Stimulated activated effector memory CD8-positive, alpha-beta T cell treated with anti-CD3 and anti-CD28 coated beads, Interleukin-12 subunit alpha, Interleukin-12 subunit beta, amount 100 ng/mL, for 72 hours (primary cell): ENCODE data around the gene HID1.

Source experiments
- ATAC-seq: fragments of 150-1000 bp; cut with Tn5 transposase; 2 replicates; pipeline ENCODE4 v1.10.0; 2021
- DNase-seq, 2 donors: peaks; one replicate each; pipeline ENCODE4 v3.0.0; 2021 to 2022; ENCODE audit warnings: low spot score in 2 of 2
- H3K27ac Mint-ChIP-seq: one replicate; pipeline ENCODE4 v1.8.0; 2022; ENCODE audit warnings: mild to moderate bottlenecking, mixed read lengths
- H3K36me3 Mint-ChIP-seq: one replicate; pipeline ENCODE4 v1.8.0; 2022; ENCODE audit warnings: mild to moderate bottlenecking, mixed read lengths
- H3K4me1 Mint-ChIP-seq: one replicate; pipeline ENCODE4 v1.8.0; 2022; ENCODE audit warnings: mixed read lengths
- H3K4me3 Mint-ChIP-seq: one replicate; pipeline ENCODE4 v1.8.0; 2022; ENCODE audit warnings: mild to moderate bottlenecking, mixed read lengths
- H3K9me3 Mint-ChIP-seq: one replicate; pipeline ENCODE4 v1.8.0; 2022; ENCODE audit warnings: mixed read lengths

The HID1 gene

GRCh38 chr17:74935585-74936469 lies 36.7 kb downstream of the HID1 start, which contains the start of gene OTOP3:
Gene OTOP3, plus strand, starts transcription at chr17:74935898. Its CDS starts 24 bp downstream, at chr17:74935922.
- ATAC-seq (no peak), DNase-seq (no peak)
- no peaks in the 10 kb centered on the region for H3K9me3 Mint-ChIP-seq
- H3K4me3 Mint-ChIP-seq = no peak within 1 kb of the TSS
- no peak within 1 kb of the TSS for H3K27ac Mint-ChIP-seq
- H3K36me3 Mint-ChIP-seq = no peaks in the 10 kb centered on the region
- peaks cover 5% of the 10 kb centered on the region for H3K4me1 Mint-ChIP-seq

DNA sequence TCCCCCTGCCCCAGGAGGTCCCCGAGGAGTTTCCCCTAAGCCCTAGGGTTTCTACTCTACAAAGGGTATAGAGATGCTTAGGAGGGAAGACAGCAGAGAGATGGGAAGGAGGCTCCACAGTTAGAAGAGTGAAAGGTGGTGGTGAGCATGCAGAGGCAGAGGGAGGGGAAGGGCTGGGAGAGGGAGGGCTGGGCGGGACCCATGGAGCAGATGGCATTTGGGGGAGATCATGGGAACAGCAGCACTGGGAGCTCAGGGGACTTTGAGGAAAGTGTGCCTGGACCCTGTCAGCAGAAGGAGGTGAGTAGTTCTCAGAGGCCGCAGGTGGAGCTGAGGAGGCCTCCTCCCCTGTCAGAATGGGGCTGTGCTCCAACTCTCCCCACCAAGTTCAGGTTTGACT lies 37.5 kb downstream of the HID1 start:
- H3K4me1 Mint-ChIP-seq = peaks cover 5% of the 10 kb centered on the region
- H3K4me3 Mint-ChIP-seq = no peak overlapping the region
- ATAC-seq (no peak), DNase-seq (no peak)
- no peaks in the 10 kb centered on the region for H3K36me3 Mint-ChIP-seq
- H3K9me3 Mint-ChIP-seq = no peaks in the 10 kb centered on the region
- H3K27ac Mint-ChIP-seq = no peak overlapping the region

DNA sequence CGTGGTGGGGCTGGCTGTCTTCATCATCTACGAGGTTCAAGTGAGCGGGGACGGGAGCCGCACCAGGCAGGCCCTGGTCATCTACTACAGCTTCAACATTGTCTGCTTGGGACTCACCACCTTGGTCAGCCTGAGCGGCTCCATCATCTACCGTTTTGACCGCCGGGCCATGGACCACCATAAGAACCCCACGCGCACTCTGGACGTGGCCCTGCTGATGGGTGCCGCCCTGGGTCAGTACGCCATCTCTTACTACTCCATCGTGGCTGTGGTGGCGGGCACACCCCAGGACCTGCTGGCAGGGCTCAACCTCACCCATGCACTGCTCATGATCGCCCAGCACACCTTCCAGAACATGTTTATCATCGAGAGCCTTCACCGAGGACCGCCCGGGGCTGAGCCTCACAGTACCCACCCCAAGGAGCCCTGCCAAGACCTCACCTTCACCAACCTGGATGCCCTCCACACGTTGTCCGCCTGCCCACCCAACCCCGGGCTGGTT lies 42.0 kb downstream of the HID1 start:
- Mint-ChIP-seq H3K27ac (no peak overlapping the region), H3K4me3 (no peak overlapping the region), H3K4me1 (peaks cover 5% of the 10 kb centered on the region), H3K9me3 (no peaks in the 10 kb centered on the region), H3K36me3 (no peaks in the 10 kb centered on the region)
- DNase-seq = no peak
- ATAC-seq = no peak

GRCh38 chr17:74928786-74929185 lies 43.8 kb downstream of the HID1 start:
- DNase-seq (no peak), ATAC-seq (no peak)
- H3K36me3 Mint-ChIP-seq = no peaks in the 10 kb centered on the region
- peaks cover 20% of the 10 kb centered on the region for H3K4me1 Mint-ChIP-seq
- no peak overlapping the region for H3K4me3 Mint-ChIP-seq
- no peak overlapping the region for H3K27ac Mint-ChIP-seq
- H3K9me3 Mint-ChIP-seq = no peaks in the 10 kb centered on the region

GRCh38 chr17:74925242-74925641 lies 47.3 kb downstream of the HID1 start:
- no peak overlapping the region for H3K4me3 Mint-ChIP-seq
- H3K4me1 Mint-ChIP-seq = peaks cover 21% of the 10 kb centered on the region
- H3K27ac Mint-ChIP-seq = no peak overlapping the region
- DNase-seq = no peak
- H3K9me3 Mint-ChIP-seq = no peaks in the 10 kb centered on the region
- ATAC-seq = no peak
- no peaks in the 10 kb centered on the region for H3K36me3 Mint-ChIP-seq

DNA sequence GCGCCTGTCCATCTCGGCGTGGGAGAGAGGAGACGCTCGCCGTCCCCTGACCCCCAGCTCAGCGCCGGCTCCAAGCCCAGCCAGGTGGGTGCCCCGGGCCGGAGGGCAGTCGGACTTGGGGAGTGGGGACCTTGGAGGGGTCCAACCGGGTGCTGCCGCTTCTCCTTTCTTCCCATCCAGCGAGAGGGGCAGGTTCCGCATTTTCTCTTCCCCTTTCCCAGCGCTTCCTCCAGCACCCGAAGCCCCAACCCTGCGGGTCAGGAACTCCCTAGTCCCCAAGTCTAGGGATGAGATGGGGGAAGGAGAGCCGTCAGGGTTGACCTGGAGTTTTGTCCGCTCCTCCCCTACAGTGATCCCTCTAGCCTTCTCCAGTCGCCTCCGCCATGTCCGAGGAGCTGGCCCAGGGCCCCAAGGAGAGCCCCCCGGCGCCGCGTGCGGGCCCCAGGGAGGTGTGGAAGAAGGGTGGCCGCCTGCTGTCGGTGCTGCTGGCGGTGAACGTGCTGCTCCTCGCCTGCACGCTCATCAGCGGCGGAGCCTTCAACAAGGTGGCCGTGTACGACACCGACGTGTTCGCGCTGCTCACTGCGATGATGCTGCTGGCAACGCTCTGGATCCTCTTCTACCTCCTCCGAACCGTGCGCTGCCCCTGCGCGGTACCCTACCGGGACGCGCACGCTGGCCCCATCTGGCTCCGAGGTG lies 48.2 kb downstream of the HID1 start, which contains the start of gene OTOP2:
Gene OTOP2 (plus strand): TSS at position 24 of the 699 bp plus-strand sequence. CDS start 360 bp downstream, at position 384.
- Mint-ChIP-seq H3K36me3 (no peaks in the 10 kb centered on the region), H3K9me3 (no peaks in the 10 kb centered on the region), H3K27ac (no peak within 1 kb of the TSS), H3K4me1 (peaks cover 21% of the 10 kb centered on the region), H3K4me3 (peak within 1 kb of the TSS; percentile 46)
- no peak for DNase-seq
- no peak for ATAC-seq

DNA sequence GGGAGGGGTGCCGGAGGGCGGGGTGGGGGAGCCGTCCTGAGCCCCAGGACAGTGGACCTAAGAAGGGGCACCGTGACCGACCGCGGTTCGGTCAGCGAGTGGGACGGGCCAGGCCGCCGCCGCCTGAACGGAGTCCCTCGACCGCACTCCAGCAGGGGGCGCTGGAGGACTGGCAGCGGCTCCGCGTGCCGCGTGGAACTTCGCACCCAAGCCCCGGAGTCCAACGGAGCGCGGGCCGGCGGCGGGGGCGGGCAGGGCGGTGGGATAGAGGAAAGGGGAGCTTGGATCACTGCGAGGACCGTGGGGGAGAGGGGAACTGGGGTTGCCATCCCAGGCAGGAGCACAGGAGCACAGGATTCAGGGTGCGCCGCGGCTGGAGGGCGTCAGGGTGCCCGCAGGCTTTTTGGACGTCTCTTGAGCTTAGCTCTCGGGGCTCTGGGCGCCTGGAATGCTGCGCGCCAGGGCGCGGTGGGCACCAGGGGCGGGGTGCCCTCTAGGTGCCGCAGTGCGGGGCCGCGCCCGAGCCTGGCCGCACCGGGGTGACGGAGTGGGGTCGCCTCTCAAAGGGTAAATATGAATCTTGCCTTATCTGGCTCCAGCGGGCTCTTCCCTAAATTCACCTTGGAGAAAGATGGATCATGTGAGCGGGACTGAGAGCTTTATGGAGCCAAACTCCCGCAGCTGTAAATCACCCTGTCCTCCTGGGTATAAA lies 48.9 kb downstream of the HID1 start:
- Mint-ChIP-seq H3K27ac (no peak overlapping the region), H3K36me3 (no peaks in the 10 kb centered on the region), H3K4me3 (peak overlapping the region; percentile 46), H3K9me3 (no peaks in the 10 kb centered on the region), H3K4me1 (peaks cover 21% of the 10 kb centered on the region)
- DNase-seq (peak; percentile 79 to 86), ATAC-seq (peak; percentile 67)

- Mint-ChIP-seq H3K27ac (no peak within 1 kb of the TSS), H3K4me3 (peak within 1 kb of the TSS; percentile 46), H3K4me1 (peaks cover 21% of the 10 kb centered on the region), H3K36me3 (no peaks in the 10 kb centered on the region), H3K9me3 (no peaks in the 10 kb centered on the region)
- peak in 1 of 2 donors; percentile 14 for DNase-seq
- ATAC-seq = peak; percentile 55
Observed at GRCh38 chr17:74922694-74923537, 49.6 kb downstream of the HID1 start, which contains the start of gene USH1G. Gene USH1G, minus strand, starts transcription at chr17:74923255. Its CDS starts 182 bp downstream, at chr17:74923073.

DNA sequence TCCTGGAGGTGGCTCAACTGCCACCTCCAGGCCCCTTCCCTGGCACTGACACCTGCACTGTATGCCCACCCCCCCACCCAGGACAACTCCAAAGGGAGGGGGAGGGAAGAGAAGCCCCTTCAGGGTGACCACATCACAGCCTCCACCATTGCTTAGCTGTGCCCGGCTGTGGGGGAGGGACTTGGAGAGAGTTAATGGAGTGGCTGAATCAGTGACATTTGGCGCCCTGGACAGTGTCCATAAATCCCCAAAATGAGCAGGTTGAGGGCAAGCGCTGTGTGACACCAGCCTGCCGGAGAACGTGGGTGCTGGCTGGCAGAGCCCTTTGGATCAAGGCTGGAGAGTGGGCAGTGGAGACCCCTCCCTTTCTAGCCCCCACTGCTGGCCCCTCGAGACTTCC lies 50.4 kb downstream of the HID1 start:
- no peaks in the 10 kb centered on the region for H3K36me3 Mint-ChIP-seq
- no peaks in the 10 kb centered on the region for H3K9me3 Mint-ChIP-seq
- ATAC-seq = no peak
- H3K4me3 Mint-ChIP-seq = peak overlapping the region; percentile 46
- H3K27ac Mint-ChIP-seq = no peak overlapping the region
- H3K4me1 Mint-ChIP-seq = peaks cover 21% of the 10 kb centered on the region
- no peak for DNase-seq

DNA sequence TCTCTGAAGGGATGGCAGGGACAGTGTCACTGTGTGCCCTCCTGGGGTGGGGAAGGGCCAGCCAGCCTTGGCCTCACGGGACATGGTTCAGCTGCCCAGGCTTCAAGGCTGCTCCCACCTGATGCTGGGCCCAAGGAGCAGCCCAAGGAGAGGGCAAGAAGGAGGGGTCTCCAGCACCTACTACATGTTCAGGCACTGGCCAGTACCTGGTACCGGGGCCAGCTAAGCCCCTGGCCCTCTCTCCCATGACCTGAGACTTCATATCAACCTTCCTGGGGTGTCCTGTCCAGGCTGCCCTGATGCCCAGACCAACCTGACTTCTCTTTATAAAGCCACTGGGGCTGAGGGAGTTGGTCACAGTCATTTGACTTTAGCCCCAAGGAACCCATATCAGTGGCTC lies 50.8 kb downstream of the HID1 start:
- no peaks in the 10 kb centered on the region for H3K36me3 Mint-ChIP-seq
- DNase-seq = no peak
- no peak overlapping the region for H3K27ac Mint-ChIP-seq
- H3K9me3 Mint-ChIP-seq = no peaks in the 10 kb centered on the region
- no peak overlapping the region for H3K4me3 Mint-ChIP-seq
- ATAC-seq = no peak
- H3K4me1 Mint-ChIP-seq = peaks cover 21% of the 10 kb centered on the region

- Mint-ChIP-seq H3K4me1 (peaks cover 21% of the 10 kb centered on the region), H3K27ac (no peak overlapping the region), H3K4me3 (no peak overlapping the region), H3K36me3 (no peaks in the 10 kb centered on the region), H3K9me3 (no peaks in the 10 kb centered on the region)
- ATAC-seq (no peak), DNase-seq (no peak)
Observed at GRCh38 chr17:74921026-74921681, 51.4 kb downstream of the HID1 start.

GRCh38 chr17:74920642-74921025 lies 51.9 kb downstream of the HID1 start:
- DNase-seq (no peak), ATAC-seq (no peak)
- peaks cover 21% of the 10 kb centered on the region for H3K4me1 Mint-ChIP-seq
- no peaks in the 10 kb centered on the region for H3K36me3 Mint-ChIP-seq
- no peak overlapping the region for H3K4me3 Mint-ChIP-seq
- H3K27ac Mint-ChIP-seq = no peak overlapping the region
- no peaks in the 10 kb centered on the region for H3K9me3 Mint-ChIP-seq

GRCh38 chr17:74920306-74920620 lies 52.3 kb downstream of the HID1 start:
- no peak overlapping the region for H3K4me3 Mint-ChIP-seq
- peaks cover 18% of the 10 kb centered on the region for H3K4me1 Mint-ChIP-seq
- H3K27ac Mint-ChIP-seq = no peak overlapping the region
- H3K36me3 Mint-ChIP-seq = no peaks in the 10 kb centered on the region
- ATAC-seq = no peak
- no peaks in the 10 kb centered on the region for H3K9me3 Mint-ChIP-seq
- no peak for DNase-seq
